T-helper 1 cell (primary cell): Measurements from ENCODE around the gene KDM4C.

Experiments used
- DNase-seq, 5 donors: peaks; one replicate each; pipeline ENCODE4 v3.0.0-alpha.2; 2012 to 2020

KDM4C gene

DNA sequence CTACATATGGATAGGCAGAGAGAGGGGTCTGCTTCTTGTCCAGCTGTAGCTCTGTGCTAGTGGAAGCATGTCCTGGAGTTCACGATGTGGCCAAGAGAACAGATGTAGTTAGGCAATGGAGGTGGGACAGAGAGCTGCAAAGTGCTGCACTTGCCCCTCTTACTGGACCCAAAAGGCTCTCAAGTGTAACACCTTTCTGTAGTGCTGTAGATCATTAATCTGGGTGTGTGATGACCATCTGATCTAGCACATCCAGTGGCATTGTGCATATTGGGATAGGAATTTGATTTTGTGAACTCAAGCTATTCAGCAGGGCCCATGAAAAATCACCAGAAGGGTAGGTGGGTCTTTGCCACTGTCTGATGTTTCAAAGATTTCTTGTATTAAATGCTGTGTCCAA lies 151.4 kb downstream of the KDM4C start:
- no peak for DNase-seq

GRCh38 chr9:6910032-6910431 lies 152.3 kb downstream of the KDM4C start:
- no peak for DNase-seq

- DNase-seq = no peak
Measured at GRCh38 chr9:6910497-6910896, 152.7 kb downstream of the KDM4C start.

DNA sequence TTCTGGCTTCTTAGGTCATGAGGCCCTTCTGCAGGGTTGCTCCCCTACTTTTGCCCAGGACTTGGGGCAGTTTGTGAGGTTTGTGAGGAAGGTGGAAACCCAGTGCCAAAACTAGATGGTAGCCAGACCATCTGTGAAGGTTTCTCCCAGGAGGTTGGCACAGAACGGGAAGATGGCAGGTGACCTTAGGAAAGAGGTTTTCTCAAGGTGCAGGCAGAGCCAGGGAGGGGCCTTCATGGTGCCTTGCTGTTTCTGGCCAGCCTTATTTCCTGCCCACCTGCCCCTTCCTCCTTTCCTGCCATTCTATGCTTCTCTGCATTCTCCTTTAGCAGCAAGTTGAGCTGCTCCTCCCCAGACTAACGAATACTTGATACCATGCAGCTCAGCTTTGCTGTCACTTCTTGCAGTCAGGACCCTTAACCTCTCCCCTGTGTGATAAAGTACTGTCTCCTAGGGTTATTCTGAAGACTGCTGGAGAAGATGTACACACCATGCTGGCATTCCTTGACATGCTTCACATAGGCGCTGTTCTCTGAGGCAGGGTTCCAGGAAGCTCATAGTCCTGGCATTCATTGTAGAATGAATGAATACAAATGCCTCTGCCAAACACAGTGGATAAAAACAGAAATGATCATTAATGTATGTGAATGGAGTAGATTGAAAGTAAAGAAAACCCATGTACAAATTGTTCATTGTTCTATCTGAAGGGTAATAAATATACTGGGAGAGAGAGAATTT lies 154.3 kb downstream of the KDM4C start:
- DNase-seq = no peak

GRCh38 chr9:6915635-6916034 lies 157.9 kb downstream of the KDM4C start:
- DNase-seq = no peak

DNA sequence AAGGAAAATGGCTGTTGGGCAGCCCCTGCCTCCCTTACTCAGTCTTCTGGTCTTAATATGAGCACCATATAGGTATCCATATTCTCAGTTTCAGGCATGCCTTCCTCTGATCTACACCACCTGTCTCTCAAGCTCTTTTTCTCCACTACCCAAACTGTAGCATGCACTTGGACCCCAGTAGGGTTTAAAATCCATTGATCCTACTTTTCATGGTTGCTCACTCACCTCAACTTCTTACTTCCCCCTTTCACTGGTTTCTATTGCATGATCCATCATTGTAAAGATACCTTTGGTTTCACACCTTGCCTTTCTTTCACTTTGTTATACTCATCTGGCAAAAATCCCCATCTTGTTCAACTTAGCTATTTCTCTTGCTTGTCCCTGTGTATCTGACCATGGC lies 159.4 kb downstream of the KDM4C start:
- no peak for DNase-seq

DNA sequence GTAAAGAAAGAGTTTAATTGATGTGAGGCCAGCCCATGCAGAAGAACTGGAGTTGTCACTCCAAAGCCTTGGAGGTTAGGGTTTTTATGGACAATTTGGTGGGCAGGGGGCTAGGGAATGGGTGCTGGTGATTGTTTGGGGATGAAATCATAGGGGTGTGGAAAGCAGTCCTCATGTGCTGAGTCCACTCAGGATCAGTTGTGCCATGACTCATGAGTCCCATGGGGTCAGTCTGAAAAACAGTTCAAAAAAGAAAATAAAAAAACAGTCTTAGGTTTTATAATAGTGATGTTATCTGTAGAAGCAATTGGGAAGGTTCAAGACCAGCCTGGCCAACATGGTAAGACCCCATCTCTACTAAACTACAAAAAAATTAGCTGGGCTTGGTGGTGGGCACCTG lies 162.3 kb downstream of the KDM4C start:
- DNase-seq = no peak

- DNase-seq = no peak
Measured at GRCh38 chr9:6921315-6921714, 163.5 kb downstream of the KDM4C start.

DNA sequence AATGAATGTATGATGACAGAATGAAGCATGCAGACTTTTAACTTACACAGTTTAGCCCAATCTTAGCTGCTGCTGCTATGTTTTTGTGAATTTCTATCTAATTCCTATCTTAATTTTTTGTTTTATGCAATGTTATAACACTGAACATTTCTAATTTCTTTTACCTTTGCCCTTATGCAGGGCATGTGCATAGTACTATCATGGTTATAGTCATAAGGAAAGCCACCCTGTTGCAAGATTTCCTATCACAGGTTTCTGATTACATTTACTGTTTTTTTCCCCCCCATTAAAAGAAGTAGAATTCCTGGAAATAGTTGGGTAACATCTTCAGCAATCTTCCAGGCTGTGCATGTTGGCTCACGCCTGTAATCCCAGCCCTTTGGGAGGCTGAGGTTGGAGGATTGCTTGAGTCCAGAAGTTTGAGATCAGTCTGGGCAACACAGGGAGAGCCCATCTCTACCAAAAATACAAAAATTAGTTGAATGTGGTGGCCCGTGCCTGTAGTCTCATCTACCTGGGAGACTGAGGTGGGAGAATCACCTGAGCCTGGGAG lies 164.4 kb downstream of the KDM4C start:
- DNase-seq = peak in 1 of 5 donors; percentile 37

GRCh38 chr9:6922680-6923079 lies 164.9 kb downstream of the KDM4C start:
- peak in 1 of 5 donors; percentile 22 for DNase-seq

- peak in 1 of 5 donors; percentile 35 for DNase-seq
Measured at GRCh38 chr9:6923086-6923485, 165.3 kb downstream of the KDM4C start.

DNA sequence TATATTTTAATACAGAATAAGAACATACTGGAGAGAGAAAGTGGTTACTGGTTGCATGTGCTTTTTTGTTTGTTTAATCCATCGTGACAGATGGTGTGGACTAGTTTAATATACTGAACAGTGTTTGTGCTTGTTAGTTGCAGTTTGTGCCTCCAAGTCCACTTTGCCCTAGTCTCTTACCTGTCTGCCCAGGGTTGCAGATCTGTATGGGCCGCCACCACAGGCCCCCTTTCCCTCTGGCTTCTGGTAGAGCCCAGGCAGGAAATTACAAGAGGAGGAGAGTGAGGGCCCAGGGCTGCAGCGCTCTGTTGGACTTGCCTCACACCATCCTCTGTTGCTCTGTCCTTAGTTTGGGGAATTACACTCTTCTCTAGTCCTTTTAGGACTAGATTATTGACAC lies 166.4 kb downstream of the KDM4C start:
- DNase-seq = no peak

DNA sequence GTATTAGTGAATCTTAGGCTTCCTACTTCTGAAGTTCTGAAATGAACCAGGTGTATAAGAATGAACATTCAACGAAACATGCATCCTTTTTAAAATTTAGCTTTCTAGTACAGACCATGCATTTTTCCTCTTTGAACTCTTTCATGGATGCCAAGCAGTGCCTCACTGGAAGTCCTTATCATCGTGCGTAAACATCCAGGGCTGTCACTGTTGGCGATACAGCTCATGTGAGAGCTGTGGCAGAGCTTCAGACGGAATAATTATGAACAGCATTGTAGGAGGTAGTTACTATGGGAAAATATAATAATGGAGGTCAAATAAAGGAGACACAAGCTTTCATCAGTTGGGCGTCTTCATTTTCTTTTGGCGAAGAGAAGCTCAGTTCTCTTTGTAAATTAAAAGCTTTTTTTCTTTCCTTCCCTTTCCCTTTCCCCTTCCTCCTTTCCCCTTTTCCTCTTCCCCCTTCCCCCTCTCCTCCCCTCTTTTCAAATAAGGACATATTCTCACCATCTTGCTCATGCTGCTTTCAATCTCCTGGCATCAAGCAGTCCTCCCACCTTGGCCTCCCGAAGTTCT lies 167.3 kb downstream of the KDM4C start:
- no peak for DNase-seq

DNA sequence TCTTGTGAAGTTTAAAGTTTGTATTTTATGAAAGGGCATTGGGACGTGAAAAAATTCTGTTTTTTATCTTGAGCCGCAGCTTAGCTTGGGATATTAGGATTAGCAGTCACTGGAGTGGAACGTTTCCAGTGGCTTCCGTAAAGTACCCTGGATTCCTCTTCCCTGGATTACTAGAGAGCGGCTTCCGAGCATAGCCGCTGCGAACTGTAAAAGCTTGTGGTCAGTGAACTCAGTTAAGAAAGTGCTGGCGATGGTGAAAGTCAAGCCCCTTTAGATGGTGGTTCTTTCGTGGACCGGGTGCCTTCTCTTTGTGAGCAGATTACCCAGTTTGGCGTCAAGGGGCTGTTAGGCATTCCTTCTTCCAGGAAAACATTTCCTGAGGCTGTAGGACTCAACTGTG lies 168.1 kb downstream of the KDM4C start:
- DNase-seq = no peak

DNA sequence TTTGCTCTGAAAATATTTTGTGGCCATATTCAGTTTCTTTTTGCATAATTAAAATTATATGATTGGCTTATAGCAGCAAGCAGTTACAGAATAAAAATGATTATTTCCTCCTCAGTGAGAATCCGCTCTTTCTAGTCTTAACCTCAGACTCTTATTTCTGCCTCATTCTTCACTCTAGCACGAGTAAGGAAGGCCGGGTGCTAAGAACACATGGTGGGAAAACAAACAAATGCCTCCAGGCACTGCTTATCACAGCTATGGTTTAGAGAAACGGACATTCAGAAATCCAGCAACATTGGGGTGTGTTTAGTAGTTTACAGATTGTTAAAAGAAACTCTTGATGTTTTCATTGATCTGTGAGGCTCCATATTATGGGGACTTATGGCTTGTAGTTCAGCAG lies 168.7 kb downstream of the KDM4C start:
- DNase-seq = no peak

GRCh38 chr9:6927838-6928237 lies 170.1 kb downstream of the KDM4C start:
- DNase-seq = no peak

GRCh38 chr9:6928863-6929262 lies 171.1 kb downstream of the KDM4C start:
- no peak for DNase-seq

GRCh38 chr9:6929441-6930215 lies 171.9 kb downstream of the KDM4C start:
- no peak for DNase-seq

DNA sequence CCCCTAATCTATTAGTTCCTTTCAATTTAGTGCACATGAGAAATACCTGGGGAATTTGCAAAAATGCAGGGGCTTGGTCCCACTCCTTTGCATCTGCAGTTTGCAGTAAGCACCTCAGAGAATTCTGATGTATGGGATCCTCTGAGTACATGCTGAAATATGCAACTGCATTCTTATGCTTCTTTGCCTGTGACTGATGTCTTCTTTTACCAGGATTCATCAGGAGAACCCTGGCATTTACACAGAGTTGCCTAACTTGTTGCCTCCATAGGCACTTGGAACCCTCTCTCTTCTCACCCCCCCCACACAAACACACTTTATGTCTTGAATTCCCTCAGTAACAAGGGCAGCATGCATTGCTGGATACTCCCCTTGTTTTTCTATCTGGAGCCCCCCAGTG lies 173.1 kb downstream of the KDM4C start:
- DNase-seq = no peak

GRCh38 chr9:6931913-6932312 lies 174.1 kb downstream of the KDM4C start:
- peak in 1 of 5 donors; percentile 55 for DNase-seq

DNA sequence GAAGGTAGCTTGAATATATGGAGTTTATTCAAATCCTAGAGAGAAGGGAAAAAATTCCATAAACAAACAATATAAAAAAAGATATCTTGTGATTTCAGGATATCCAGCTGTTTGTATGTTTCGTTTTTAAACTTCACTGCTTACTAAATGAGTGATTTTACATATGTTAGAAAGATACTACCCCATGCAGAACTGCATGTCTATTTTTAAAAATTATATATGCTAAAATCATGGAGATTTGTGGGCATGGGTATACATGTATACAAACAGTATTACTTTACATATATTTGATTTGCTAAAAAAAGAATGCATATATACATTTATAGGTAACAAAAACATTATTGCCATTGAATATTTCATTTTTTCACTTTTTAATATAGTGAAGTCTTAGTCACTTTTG lies 178.3 kb downstream of the KDM4C start:
- DNase-seq = no peak

GRCh38 chr9:6937209-6937608 lies 179.4 kb downstream of the KDM4C start:
- no peak for DNase-seq

GRCh38 chr9:6938447-6938846 lies 180.7 kb downstream of the KDM4C start:
- no peak for DNase-seq

DNA sequence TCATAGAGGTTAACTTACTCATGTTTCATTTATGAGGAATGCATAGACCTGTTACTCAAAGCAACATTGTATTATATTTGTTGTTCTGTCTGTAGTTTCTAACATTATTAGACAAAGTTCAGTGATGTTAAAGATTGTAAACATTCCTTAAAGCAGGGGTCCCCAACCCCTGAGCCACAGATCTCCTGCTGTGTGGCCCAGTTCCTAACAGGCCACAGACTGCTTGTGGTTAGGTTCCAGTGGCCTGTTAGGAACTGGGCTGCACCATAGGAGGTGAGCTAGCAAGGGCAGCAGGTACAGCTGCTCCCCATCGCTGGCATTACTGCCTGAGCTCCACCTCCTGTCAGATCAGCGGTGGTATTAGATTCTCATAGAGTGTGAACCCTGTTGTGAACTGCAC lies 181.1 kb downstream of the KDM4C start:
- DNase-seq = no peak
